Measurements from ENCODE around the gene MTARC2.

The MTARC2 gene

DNA sequence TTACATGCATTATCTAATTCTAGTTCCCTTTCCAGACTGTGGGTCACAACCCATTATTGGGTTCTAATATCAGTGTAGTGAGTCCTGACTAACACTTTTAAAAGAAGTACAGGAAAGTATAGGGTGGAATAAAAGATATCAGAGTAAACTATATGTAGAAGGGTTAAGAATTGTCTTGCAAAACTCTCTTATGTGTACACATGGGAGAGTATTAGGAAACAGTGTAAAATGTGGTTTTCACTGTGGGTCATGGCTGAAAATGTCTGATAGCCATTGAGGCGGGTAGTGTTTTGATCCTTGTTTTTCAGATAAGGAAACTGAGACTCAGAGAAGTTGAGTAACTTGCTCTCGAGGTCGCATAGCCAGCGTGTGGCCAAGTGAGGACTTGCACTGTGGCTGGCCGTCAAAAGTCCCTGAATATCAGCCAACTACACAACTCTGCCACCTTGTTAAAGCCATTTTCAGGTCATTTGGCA lies 20.0 kb downstream of the MTARC2 start:
- DNase-seq (ENCODE audit: low read depth, low spot score), result no peak

DNA sequence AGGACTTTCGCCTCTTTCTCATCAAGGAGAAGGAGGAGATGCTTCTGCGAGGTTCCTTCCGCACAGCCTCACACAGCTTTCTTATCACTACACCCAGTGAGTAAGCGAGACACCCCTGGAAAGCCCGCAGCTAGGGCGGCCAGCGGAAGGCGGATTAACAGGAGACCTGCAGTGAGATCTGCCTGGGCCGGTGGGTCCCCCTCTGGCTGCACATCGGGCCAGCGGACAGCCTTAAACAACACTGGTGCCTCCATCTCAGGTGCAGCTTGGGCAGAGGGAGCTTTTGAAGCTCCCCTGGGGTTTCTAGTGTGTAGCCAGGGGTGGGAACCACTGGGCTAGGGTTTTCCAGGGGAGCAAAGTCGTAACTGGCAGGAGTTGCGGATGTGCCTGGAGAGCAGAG lies 21.1 kb downstream of the MTARC2 start:
- no peak for DNase-seq (ENCODE audit: low read depth, low spot score)

DNA sequence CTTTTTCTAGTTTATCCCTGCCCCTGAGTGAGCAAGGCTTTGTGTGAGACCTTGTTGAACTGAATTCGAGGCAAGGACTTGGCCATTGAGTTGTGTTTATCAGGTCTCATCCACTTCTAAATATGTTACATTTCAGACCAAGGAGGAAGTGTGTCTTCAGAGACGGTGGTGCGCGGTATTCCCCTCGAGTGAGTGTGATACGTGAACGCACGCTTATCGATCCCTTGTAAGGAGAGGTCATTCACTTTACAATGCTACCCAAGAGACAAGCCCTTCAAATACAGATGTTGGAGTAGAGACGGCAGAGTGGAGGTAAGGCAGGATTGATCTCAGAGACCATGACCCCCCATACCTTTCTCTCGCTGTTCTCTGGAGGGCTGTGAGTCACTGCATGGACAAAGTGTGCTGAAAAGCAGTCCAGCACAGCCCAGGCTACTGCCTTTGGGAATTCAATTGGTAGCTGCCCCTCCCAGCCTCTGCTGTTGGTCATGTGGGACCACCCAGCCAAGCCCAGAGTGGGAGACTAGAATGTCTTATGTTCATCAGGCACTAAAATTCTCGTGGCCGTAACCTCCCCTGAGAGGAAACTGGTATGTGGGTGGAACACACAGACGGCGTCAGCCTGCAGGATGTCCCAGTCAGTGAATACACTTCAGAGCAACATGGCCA lies 22.3 kb downstream of the MTARC2 start:
- DNase-seq (ENCODE audit: low read depth, low spot score), result no peak

DNA sequence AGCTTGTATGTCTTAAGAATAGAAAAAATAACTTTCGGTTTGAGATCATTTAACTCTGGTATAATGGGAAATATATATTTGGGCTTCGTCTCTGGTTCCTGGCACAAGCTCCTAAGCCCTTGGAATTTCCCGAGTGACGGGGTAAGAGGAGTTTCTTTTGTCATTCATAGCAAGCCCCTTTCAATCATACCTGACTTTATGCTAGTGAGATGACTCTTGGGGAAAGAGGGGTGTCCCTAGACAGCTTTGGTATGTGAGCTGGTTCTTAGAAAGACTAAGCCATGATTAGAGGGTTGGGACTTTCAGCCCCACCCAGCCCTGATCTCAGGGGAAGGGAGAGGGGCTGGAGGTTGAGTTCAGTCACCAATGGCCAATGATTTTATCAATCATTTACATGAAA lies 24.7 kb downstream of the MTARC2 start:
- no peak for DNase-seq (ENCODE audit: low read depth, low spot score)

DNA sequence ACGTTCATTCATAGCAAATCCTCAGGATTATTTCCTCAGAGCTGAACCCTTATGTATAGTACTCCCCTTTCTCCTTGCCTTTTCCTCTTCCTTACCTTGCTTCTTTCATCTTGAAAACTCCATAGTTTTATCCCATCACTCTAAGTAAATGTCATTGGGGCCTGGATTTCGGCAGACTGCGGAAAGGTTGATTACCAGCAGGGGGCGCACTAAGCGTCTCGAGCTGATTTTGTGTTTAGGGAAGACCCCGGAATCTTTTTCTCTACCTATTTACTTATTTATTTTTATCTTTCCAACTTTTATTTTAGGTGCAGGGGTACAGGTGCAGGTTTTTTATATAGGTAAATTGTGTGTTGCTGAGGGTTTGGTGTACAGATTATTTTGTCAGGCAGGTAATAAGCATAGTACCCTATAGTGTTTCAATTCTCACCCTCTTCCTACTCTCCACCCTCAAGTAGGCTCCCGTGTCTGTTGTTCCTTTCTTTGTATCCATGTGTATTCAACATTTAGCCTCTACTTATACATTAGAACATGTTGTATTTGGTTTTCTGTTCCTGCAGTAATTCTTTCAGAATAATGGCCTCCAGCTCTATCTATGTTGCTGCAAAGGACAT lies 27.2 kb downstream of the MTARC2 start:
- peak; percentile 50 for DNase-seq (ENCODE audit: low read depth, low spot score)

DNA sequence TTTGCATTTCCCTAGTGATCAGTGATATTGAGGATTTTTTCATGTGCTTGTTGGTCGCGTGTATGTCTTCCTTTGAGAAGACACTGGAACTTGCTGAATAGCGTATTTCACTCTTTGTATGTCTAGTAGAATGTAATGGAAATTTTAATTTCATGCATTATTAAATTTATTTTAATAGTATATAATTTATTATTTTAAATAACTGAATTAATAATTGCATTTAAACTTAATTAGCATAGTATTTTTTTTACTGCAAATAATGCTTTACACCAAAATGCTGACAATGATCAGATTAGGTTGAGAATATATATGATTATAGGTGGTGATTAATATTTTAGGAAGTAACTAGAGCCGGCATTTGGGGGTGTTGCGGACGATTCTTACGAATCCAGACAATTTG lies 28.1 kb downstream of the MTARC2 start:
- DNase-seq (ENCODE audit: low read depth, low spot score), result no peak

DNA sequence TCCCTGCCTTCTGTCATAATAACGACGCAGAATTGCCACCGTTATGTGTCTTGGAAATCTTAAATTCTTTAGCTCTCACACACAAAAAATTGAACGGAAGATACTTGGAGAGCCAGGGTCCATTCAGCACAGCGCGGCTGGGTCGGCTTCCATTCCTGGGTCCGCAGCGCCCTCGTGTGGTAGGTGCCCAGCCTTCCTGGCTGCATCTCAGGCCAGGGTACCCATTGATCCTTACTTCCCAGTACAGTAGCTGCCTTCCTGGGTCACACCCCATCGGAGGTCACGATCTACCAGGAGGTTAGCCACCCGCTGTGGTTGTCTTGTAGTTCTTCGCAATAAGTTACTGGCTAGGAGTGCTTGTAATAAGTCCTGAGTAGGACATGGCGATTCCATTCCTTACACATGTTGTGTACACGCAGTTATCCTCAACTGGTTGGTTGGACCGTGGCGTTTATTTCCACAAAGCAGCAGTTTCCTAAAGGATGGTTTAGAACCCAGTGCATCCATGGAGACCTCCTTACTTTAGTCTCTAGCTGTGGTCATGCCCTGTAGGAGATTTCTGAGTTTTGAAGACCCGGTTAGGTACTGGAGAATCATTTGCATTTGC lies 28.7 kb downstream of the MTARC2 start:
- peak; percentile 89 for DNase-seq (ENCODE audit: low read depth, low spot score)

DNA sequence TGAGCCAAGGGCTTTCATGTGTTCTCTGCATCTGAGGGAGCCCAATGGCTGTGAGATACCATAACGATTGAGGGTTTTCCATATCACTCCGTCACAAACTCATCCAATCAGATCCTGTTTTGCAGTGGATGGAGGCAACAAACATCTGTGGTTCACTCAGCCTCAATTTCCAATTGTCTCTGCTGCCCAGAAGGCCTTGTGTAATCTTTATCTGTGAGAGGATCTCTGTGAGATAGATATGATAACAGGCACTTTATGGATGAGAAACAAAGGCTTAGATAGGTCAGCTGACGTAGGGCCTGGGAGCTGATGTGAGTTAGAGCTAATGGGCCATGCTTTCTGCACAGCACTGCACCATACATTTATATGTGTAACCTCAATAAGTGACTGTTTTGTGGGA lies 35.3 kb downstream of the MTARC2 start:
- no peak for DNase-seq (ENCODE audit: low read depth, low spot score)

DNA sequence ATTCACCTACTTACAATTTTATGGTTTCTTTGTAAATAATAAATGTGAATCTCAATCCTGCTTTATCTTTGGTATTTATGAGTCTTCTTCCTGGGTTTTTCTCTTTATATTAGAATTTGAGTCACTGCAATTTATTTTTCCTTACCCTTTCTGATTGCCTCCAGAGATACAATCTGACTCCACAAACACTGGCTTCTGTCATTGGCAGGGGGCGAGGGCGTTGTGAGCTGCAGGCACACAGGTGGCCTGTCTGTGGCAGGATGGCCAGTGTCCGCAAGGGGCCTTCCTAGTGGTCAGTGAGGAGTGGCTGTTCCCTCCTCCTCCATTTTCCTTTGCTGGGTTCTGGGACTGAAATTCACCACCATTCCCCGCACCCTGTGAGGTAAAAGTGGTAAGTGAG lies 36.6 kb downstream of the MTARC2 start:
- DNase-seq (ENCODE audit: low read depth, low spot score), result no peak

DNA sequence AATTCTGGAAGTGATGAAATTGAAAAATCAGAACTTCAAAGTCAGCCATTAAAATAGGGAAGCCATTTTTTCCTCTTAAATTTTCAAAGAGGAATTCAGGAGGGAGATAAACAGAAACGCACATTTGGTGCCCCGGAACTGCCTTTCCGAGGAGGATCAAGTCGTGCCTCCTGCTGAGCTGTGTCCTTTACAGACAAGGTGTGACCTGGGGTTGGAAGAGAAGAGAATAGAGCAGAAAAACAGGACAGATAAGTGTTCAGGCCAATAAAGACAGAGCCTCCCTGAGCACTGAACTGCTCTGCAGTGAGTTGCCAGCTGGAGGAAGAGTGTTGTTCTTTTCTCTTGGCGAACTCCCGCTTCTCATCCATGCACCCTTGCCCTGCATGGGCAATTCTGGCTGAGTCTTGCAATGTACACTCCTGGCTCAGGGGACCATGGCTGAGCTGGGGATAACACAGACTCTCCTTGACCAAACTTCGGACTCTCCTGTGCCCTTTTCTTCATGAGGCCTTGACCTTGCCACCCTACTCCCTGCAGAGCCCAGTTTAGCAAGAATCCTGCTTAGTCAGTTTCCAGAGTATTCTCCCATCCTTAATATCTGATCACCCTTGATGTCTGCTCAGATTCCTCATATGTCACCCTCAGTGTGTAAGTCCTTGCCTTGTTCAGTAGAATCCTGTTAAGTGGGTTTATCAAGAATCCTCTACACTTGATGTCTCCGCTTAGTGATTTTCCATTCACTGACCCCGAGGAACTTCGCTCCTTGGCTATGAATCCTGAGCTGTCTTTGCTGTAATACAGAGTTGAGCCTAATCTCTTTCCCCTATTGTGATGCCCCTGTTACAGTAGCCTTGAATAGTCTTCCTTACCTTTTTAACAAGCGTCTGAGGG lies 37.3 kb downstream of the MTARC2 start:
- DNase-seq (ENCODE audit: low read depth, low spot score), result no peak

DNA sequence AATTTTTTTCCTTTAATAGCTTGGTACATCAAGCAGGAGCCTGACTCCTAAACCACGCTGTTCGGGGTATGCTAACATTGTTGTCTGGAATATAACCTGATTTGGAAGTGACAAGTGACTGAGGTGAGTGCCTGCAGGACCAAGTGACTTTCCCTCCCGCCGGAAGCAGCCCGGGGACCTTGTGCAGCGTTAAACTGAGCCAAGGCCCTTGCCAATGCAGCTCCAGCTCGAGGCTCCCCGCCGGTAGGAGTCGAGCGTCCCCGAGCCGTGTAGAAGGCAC lies 37.9 kb downstream of the MTARC2 start:
- DNase-seq (ENCODE audit: low read depth, low spot score), result no peak

DNA sequence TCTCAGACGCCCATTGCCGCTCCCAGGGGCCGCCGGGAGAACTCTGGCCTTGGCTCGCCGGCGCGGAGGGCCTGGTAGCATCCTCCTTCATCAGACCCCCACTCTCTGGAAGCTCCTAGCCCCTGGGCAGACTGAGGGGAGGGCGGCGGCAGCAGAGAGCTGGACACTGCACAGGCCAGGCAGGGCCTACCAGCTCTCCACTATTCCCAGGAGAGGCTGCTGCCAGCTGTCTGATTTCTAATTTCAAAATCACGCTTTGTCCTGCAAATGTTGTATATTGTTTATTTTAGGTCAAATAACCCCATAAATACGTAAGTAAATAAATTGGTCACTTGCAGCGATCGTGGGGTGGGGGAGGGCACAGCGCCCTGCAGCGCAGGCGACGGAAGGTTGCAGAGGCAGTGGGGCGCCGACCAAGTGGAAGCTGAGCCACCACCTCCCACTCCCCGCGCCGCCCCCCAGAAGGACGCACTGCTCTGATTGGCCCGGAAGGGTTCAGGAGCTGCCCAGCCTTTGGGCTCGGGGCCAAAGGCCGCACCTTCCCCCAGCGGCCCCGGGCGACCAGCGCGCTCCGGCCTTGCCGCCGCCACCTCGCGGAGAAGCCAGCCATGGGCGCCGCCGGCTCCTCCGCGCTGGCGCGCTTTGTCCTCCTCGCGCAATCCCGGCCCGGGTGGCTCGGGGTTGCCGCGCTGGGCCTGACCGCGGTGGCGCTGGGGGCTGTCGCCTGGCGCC lies 38.4 kb downstream of the MTARC2 start, which contains the start of gene MTARC1:
MTARC1 (plus strand) TSS at position 577 of the 732 bp plus-strand sequence; CDS start at position 609, 32 bp downstream.
- DNase-seq (ENCODE audit: low read depth, low spot score), result peak; percentile 85

DNA sequence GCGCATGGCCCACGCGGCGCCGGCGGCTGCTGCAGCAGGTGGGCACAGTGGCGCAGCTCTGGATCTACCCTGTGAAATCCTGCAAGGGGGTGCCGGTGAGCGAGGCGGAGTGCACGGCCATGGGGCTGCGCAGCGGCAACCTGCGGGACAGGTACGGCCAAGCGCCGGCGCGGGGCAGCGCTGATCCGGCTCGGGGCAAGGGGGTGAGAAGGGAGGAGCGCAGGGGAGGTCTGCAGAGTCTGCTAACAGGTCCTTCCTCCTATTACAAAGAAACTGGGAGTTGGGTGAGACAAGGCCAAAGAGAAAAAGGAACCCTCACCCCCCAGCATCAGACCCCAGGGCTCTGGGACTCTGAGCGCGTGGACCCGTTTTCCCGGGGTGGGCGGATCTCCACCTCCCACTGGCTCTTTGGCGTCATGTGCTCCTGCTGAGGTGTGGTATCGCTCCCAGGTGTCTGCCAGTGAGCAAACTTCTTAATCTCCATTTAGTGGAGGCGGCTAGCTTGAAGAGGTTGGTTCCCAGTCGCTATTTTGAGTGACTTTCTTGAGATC lies 39.0 kb downstream of the MTARC2 start:
- DNase-seq (ENCODE audit: low read depth, low spot score), result no peak

DNA sequence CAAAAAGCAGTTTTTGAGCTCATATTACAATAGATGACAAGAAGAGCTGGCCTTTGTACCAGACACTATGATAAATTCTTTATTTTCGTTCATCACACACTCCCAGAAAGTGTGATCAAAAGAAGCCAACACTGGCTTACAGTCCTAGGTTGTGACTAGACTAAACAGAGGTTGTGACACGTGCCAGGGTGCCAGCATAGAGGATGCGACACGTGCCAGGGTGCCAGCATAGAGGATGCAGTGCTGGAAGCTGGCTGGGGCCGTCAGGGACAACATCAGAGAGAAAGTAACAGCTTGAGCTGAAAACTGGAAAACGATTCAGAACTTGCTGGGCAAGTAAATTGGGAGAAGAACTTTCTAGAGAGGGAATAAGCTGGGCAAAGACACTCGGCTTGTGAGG lies 40.8 kb downstream of the MTARC2 start:
- DNase-seq (ENCODE audit: low read depth, low spot score), result no peak

DNA sequence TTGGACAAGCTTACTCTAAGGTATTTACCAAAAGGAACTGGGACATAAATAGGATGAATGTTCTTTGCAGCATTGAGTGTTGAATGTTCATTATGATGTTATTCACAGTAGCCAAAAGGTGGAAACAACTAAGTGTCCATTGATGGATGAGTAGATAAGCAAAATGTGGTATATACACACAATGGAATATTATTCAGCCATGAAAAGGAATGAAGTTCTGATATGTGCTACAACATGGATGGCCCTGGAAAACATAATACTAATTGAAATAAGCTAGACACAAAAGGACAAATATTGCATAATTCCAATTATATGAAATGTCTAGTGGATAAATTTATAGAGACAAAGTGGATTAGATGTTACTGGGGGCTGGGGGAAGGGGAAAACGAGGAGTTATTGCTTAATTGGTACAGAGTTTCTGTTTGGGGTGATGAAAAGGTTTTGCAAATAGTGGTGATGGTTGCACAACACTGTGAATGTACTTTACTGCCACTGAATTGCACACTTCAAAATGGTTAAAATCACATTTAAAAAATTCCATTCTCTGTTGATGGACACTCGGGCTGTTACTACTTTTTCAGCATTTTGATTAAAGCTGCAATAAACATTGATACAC lies 41.5 kb downstream of the MTARC2 start:
- no peak for DNase-seq (ENCODE audit: low read depth, low spot score)

DNA sequence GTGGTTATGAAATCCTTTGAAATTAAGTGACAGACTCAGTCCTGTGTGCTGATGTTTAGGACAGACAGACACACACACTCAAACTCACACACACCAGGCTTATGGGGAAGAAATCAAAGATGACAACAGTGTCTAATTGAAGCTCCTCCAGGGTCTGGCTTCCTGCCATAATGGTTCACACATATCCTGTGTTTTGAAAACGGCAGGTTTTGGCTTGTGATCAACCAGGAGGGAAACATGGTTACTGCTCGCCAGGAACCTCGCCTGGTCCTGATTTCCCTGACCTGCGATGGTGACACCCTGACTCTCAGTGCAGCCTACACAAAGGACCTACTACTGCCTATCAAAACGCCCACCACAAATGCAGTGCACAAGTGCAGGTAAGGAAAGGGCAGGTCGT lies 43.2 kb downstream of the MTARC2 start:
- no peak for DNase-seq (ENCODE audit: low read depth, low spot score)

DNA sequence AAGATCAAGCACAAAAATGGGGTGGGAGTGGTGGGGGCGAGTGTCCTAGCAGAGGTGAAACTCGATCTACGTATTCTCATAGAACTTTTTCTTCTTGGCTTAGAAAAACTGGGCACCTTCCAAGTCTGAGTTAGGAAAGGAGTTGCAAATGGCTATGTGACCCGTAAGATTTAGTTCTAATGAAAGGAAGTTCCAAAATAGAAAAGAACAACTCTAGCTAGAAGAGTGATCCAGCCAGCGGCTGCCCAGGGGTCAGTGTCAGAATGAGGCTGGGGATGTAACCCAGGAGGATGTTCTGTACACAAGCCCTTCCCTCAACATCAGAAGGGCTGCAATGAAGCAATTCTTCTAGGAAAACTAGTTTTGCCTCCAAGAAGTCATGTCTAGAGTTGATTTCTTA lies 43.8 kb downstream of the MTARC2 start:
- DNase-seq (ENCODE audit: low read depth, low spot score), result no peak

DNA sequence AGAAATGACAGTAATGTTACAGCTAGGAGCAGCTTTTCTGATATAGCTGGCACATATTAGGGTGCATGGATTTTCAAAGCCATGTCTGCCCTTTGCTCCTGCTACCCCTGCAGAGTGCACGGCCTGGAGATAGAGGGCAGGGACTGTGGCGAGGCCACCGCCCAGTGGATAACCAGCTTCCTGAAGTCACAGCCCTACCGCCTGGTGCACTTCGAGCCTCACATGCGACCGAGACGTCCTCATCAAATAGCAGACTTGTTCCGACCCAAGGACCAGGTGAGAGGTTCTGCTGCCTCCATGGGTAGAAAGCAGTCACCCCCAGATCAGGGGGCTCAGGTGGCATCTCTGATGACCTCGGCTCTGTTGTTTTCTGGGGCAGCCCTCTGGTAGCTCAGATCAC lies 48.4 kb downstream of the MTARC2 start:
- DNase-seq (ENCODE audit: low read depth, low spot score), result no peak

DNA sequence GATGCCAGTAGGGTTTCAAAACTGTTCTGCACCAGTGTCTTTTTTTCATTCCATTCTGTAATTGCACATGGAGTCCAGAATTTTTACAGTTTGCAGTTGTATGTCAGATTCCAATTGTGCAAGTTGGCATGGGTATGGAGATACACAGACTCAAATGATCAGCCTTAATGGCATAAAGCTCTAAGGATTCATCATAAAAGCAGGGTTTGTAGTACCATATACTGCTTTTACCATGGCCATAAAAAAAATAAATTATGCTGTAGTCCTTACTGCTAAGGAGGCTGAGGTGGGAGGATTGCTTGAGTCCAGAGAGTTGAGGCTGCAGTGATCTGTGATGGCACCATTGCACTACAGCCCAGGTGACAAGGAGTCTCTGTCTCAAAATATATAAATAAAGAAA lies 48.9 kb downstream of the MTARC2 start:
- no peak for DNase-seq (ENCODE audit: low read depth, low spot score)

DNA sequence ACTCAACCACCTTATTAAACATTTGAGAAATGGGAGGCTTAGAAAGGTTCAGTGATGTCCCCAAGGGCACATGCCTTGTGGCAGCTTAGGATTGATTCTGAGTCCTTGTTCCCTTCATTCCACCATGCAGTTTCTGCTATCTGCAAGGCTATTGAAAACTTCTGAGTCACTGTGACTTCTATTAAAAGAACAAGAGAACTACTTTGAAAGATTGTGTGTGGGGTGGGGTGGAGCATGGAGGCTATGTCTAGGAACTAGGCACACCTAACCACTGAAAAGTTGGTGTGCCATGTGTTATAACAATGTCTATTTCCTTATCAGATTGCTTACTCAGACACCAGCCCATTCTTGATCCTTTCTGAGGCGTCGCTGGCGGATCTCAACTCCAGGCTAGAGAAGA lies 49.4 kb downstream of the MTARC2 start:
- no peak for DNase-seq (ENCODE audit: low read depth, low spot score)

DNA sequence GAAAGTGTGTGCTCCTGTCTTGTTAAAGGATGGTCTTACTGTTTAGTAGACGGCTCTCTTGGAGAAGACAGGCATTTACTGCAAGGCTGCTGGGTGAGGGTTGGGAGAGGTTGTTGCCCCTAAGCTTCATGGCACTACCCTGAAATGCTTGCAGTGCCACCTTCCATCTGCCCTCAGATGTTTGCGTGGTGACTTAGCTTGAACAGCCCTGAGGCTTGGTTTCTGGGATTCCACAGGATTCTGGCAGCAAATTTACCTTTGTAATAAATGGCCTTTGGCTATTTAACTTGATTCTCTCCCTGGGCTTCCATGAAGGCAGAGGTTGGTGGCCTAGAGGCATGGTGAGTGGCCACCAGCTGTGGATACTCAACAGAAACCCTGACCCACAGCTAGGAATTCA lies 50.2 kb downstream of the MTARC2 start:
- no peak for DNase-seq (ENCODE audit: low read depth, low spot score)
